Fibroblast of skin of left biceps (primary cell): ENCODE data around the gene PBRM1.

Experiments used
- DNase-seq, 2 experiments: peaks; one replicate each; pipeline ENCODE4 v3.0.0-alpha.2; 2013; ENCODE audit warnings: low read depth in 2 of 2

PBRM1 gene

DNA sequence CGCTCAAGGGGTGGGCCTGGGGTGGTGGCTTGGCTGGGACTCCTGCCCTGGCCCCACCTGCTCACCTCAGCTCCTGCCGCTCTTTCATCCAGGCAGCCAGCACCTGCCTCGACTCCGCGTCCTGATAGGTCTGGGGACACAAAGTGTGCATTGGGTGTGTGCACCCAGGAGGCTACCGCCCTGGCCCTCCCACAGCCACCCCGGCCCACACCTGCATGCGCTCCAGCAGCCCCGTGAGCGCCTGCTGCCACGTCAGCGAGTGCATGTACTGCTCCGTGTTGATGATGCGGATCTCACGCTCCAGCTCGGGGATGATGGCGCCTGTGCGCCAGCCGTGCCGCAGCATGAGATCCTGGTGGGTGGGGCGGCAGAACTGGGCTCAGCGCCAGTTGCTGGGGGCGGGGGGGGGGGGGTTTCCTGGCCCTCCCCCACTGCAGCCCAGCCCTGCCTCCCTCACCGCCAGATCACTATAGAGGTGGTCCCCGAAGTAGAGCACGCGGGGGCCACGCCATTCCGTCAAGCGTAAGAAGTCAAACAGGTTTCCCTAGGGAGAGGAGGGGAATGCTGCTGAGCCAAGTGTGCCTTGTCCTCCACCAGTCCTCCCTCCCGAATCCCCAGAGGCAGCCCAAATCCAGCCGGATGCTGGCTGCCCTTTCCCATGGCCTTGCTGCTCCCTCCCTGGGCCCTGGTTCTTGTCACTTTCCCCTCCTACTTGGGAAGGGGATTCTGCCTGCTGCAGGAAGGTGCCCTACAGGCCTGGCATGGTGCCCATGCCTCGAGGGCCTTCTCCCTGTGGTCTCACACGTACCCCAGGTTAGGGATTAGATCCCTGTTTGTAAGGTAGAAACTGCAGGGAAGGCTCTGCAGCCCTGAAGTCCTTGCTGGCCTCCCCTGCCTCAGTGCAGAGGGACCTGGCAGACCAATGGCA, 160.7 kb downstream of the PBRM1 start:
- no peak for DNase-seq

DNA sequence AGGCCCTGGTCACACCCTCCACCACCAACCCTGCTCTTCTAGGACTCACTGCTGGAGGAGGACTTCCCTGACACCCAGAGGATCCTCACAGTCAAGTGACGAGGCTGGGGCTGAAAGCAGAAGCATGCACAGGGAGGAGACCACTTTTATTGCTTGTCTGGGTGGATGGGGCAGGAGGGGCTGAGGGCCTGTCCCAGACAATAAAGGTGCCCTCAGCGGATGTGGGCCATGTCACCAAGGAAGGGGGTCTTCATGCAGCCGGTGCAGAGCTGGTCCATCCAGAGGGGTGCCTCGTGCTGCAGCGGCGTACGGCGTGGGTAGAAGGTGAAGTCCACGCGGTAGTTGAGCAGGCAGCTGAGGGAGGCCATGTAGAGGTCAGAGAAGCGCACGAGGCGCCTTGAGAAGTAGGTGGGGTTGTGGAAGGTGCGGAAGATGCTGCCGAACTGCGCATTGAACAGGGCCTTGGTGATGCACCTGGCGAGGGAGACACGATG, 161.4 kb downstream of the PBRM1 start:
- no peak for DNase-seq

GRCh38 chr3:52523386-52524257, 162.1 kb downstream of the PBRM1 start:
- no peak for DNase-seq

DNA sequence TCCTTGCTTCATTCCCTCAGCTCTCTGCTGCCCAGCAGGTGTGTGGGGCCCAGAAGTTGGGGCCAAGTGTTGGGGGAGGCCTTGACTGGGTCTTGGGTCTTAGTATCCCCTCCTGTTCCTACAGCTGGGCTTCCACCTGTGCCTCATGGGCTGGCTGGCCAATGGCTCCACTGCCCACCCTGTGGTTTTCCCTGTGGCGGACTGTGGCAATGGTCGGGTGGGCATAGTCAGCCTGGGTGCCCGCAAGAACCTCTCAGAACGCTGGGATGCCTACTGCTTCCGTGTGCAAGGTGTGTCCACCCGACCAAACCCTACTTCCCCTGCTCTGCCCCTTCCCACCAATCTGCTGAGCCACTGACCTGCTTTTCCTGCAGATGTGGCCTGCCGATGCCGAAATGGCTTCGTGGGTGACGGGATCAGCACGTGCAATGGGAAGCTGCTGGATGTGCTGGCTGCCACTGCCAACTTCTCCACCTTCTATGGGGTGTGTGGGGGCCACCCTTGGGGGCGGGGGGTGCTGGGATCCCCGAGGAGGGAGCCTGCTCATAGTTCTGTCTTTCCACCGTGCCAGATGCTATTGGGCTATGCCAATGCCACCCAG, 163.0 kb downstream of the PBRM1 start:
- no peak for DNase-seq

GRCh38 chr3:52521881-52522650, 163.6 kb downstream of the PBRM1 start:
- DNase-seq = no peak

- DNase-seq = no peak
Measured at GRCh38 chr3:52521488-52521824, 164.3 kb downstream of the PBRM1 start.

- no peak for DNase-seq
Measured at GRCh38 chr3:52520716-52521487, 164.8 kb downstream of the PBRM1 start.

- no peak for DNase-seq
Measured at GRCh38 chr3:52520141-52520667, 165.5 kb downstream of the PBRM1 start.

- DNase-seq = no peak
Measured at GRCh38 chr3:52519445-52520140, 166.1 kb downstream of the PBRM1 start.

- DNase-seq = no peak
Measured at GRCh38 chr3:52518723-52519444, 166.8 kb downstream of the PBRM1 start.

GRCh38 chr3:52517796-52518722, 167.7 kb downstream of the PBRM1 start:
- no peak for DNase-seq

GRCh38 chr3:52516509-52517195, 169.1 kb downstream of the PBRM1 start:
- DNase-seq = no peak

DNA sequence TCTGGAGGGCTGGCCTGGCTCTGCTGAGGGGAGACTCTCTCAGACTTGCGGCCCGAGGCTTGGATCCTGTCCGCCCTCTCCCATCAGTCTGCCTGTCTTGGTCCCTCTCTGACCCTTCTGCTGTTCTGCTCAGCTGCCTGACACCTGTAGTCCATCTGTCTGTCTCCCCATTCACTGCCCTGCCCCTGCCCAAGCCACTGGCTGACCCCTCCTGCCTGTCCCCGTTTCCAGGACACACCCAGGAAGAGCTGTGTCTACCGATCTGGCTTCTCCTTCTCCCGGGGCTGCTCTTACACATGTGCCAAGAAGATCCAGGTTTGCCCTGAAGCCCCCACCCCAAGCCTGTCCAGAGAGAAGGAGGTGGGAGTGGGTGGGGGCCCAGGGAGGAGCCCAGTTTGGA, 170.5 kb downstream of the PBRM1 start:
- no peak for DNase-seq

DNA sequence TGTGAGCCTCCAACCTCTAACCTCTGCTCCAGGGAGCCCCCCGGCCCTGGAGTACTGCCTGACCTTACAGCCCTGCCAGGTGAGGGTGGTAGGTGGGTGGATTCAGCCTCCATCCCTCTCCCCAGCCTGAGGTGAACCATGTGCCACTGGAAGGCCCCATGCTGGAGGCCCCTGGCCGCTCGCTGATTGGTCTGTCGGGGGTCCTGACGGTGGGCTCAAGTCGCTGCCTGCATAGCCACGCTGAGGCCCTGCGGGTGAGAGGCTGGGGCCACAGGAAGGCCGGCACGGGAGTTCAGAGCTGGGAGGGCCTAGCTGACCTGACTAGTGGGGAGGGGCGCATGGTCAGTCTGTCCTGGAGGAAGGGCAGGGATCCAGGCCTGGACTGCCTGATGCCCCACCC, 171.1 kb downstream of the PBRM1 start:
- DNase-seq = no peak

- no peak for DNase-seq
Measured at GRCh38 chr3:52513281-52513680, 172.4 kb downstream of the PBRM1 start.

DNA sequence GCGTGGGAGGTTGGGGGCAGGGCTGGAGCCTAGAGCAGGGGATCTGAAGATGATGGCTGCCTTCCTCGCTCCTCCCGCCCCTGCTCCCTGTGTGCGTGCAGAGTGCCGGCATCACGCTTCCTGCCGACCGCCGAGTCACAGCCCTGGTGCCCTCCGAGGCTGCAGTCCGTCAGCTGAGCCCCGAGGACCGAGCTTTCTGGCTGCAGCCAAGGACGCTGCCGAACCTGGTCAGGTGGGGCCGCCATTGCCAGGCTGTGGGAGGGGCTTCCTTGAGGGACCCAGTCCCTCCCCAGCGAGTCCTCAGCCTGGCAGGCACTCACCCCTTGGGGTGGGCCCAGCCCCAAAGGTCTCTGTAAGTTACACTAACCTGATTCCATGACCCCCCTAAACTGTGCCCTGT, 173.0 kb downstream of the PBRM1 start:
- no peak for DNase-seq

DNA sequence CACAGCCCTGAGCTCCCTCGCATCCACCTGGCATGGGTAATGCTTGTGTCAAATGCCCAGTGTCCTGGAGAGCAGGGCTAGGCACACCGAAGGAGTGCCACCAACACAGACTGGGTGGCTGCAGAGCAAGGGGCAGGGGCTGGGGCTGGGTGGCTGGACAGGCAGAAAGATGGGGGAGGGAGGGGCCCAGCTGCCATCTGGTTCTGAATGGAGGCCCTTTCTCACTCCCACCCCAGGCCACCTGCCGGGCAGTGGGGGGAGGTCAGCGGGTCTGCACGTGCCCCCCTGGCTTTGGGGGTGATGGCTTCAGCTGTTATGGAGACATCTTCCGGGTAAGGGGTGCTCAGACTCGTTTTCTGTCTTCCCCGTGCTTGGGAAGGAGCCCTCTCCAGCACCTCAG, 173.6 kb downstream of the PBRM1 start:
- no peak for DNase-seq
